NCI-H510A (cell line): Measurements from ENCODE around the gene HOXB3.
A peak's percentile ranks its signal among the peaks of the same experiment; 100 is the strongest.

Experiments used
- DNase-seq: peaks from one replicate; lab custom pipeline; 2025; lab: John Stamatoyannopoulos, UW

HOXB3 gene

DNA sequence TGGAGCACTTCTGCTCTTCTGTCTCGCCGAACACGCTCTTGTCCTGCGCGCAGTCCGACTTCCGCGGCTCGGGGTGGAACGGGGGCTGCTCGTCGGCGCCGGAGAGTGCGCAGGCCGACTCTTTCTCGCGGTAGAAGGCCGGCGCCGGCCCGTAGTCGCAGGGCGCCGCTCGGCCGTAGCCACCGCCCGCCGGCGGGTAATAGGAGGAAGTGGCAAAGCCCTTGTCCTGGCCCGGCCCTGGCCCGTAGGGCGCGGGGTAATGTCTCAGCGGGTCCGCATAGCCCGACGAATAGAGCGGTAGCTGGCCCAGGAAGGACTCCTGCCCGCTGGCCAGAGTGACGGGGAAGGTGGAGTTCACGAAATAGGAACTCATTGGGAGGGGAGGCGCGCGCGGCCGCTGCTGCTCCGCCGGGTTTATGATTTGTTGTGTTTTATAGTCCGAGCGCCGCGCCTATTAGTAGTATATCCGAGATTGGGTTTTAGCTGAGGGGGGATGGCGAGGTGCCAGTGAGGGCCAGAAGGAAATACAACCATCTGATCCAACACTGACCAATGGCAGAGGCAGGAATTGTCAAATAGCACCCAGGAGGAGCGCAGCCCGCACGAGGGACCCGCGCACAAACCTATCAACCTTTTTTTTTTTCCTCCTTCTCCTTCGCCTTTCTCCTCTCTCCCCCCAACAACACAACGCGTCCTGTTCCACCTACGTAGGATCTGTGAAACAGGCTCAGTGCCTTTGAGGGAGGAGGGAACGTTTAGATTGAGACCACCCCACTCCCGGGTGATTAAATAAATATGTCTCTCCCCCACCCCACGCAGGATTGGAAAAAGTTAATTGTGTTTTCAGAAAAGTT is 8.0 kb upstream of the HOXB3 start:
- DNase-seq = peak; percentile 70

DNA sequence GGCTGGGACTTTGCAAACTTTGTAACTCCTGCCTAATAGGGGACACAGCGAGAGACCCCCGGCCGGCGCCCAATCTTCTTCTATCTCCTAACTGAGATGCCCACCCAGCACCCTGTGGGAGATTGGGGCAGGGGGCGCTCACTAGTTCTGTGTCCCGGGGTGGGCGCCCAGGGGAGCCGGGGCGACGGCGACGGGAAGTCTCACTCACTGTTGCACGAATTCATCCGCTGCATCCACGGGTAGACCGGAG is 7.4 kb upstream of the HOXB3 start:
- no peak for DNase-seq

DNA sequence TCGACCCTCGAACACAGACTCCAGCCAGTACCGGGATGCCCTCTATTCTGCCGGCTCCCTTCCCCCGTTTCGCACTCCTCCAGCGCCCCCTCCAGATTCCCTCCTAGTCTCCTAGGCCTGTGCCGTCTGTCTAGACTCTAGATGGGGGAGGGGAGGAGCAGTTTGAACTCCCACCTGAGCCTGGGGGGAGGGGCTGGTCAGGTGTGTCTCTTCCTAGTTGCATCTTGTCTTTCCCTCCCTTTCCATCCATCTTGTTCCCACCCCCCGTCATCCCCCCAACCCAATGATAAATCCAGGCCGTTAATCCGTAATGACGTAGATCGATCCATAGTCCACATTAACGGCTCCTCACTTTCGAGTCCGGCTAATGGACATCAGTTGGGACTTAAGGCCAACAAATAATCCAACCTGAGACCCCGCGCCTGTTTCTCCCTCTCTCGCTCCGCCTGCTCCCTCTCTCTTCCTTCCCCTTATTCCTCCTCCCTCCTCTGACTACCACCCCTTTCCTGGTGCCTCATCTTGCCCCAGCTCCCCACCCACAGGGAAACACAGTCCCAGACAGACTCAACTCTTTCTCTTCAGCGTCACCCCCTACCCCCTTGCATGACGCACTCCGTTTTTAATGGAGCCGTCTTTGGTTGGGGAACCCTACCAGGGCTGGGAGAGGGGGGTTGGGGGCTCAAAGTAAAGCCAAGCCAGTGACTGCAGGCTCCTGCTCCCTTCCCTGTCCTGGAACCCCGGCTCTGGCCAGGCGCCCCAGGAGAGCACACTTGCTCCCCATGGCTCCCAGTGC is 6.9 kb upstream of the HOXB3 start:
- DNase-seq = no peak

DNA sequence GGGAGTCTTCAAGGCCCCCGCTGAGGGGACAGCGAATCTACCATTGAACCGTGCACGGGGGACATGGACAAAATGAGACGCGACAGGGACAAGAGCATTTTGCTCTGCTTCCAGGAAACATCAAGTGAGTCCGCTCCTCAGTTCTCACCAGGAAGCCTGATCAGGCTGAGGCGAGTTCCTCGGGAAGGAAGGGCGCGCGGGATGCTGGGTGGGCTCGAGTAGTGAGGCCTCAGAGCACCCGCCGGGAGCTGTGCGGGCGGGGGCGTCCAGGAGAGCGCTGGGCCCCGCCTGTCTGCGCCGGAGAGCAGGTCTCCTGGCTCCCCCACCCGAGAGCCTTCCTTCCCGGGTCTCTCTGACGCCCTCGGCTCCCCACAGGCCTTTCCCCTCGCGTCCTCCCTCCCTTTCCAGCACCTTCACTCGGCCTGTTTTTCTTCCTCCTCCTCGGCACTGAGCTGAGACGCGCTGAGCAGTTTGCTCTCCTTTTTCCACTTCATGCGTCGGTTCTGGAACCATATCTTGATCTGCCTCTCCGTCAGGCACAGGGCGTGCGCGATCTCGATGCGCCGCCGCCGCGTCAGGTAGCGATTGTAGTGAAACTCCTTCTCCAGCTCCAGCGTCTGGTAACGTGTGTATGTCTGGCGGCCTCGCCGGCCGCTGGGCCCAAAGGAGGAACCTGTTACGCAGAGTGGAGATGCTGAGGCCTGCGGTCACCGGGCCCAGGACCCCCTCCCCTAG is 6.1 kb upstream of the HOXB3 start:
- DNase-seq = no peak

DNA sequence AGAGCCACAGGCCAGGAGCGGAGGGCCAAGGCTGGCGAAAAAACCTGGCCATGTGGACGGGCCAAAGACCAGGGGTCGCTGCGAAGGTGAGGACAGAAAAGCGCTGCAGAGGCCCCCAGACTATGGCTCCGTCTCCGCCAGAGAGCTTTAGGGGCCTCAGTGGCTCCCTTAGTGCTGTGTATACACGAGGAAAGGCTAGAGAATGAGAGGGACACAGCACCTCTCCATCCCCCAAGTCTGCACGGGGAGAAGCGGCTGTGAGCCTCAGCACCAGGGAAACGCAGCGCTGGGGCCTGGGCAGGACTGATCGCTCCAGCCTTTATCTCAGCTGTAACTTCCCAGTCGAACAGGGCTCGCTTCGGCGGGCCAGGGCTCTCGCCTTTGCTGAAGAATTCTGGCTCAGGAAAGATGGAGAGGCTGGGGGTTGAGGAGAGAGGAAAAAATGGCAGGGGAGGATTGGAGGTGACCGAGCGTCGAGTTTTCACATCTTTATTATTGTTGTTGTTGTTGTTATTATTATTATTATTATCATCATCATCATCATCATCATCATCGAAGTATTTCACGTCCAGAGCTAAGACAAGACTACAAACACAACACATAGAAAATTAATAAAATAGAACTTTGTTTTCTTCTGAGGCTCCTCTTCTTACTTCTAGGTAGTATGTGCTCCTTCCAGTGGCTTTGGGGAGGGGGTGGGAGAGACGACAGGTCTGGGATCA is 5.4 kb upstream of the HOXB3 start:
- DNase-seq = no peak

DNA sequence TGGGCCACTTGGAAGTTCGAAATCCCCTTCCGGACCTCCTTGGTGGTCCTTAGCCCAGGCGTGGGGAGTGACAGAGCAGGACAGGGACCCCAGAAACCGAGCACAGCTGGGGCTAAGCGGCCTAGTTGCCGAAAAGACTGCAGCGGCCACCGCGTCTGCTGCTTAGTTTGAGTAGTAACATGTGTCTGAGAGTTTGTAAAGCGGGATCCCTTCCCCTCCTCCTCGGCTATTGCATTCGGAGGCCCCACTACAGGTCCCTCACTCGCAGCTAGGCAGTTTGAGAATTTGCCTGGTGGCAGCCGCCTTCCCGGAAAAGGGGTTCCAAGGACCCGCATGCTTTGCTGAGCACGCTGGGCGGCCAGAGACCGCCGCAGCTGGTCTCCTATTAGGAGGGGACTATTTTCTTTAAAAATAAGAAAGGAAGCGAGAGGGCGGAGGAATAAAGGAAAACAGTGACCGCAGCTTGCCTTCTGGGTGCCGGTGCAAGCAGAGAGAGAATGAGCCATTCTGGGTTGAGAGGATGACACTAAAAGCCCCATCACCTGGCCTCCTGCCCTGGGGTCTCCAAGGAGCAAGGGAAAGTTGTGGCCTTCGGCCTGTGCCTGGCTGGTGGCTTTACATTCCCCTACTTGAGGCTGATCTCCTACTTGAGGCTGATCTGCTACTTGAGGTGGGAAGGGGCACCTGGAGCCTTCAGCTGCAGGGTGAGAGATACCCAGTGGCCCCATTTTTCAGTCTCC is 4.7 kb upstream of the HOXB3 start:
- DNase-seq = no peak

DNA sequence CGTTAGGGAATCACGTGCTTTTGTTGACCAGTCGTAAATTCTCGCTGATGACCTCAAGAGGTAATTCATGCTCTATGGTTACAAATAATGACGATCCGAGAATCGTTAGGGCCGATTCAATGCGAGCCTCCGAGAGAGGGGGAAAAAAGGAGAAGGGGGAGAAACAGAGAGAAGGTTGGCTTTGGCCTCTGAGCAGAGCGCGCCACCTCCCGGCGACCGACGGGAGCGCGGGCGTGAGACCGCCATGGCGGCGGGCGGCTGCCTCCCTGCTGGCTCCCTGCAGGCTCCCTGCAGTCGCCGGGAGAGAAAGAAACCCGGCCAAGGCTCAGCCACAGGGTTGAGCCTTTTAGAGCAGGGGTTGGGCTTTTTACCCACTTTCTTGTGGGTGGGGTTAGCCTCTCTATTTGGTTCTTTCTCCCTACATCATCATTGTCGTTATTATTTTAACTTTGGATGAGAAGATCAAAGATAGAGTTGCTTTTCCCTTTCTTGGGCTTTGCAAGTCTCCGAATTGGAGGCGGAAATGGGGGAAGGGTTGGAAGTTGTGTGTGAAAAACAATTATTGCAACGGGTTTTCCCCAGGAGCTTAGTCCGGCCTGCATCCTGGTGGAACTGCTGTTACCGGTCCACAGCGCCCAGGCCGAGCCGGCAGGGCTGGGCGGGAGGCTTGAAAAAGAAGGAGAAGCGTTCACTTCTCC is 3.9 kb upstream of the HOXB3 start:
- peak; percentile 90 for DNase-seq

DNA sequence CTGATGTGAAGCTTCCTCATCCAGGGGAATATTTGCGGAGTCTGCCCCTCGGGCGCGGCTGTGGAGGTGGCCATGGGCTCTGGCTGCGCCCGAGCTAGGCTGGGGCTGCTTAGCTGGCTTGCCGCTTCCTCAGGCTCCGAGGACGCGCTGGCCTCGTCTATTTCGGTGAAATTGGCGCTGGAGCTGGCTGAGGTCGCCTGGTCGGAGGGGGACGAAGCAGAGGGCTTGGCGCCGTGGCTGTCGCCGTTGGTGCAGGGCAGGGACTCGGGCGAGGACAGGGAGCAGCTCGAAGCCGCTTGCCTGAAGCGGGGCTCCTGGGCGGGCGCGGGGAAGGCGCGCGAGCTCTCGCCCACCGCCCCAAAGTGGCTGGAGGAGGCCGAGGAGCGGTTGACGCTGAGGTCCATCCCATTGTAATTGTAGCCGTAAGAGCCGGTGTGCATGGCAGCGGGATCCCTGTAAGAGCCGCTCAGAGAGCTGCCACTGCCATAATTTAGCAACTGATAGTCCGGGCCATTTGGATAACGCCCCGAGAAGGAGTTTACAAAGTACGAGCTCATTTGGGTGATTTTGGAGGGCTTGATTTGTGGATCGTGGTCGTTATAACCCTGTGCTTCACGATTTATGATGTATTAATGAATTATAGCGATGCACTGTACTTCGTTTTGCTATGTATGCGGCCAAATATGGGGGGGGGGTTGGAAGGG is 3.2 kb upstream of the HOXB3 start, which contains the start of gene HOXB5:
TSS of gene HOXB5 (minus strand) at position 654 of the 704 bp plus-strand sequence. CDS start at position 557, 97 bp downstream.
- peak; percentile 57 for DNase-seq

DNA sequence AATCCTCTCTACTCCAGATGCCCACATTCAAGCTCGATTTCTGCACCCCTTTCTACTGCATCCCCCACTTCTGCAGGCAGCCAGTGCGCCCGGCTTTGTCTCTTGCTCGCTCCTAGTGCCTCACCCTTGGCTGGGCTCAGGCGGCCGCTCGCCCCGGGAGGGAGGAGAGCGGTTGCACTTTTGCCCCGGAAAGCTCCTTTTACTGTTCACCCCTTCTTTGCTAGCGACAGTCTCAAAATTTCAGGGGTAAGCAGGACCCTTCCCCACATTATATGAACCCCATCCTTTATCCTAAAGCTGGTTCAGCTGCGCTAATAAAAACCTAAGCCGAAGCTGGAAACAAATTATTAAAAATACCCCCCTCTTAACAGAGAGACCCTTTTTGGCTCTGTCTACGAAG is 2.5 kb upstream of the HOXB3 start:
- DNase-seq = no peak

DNA sequence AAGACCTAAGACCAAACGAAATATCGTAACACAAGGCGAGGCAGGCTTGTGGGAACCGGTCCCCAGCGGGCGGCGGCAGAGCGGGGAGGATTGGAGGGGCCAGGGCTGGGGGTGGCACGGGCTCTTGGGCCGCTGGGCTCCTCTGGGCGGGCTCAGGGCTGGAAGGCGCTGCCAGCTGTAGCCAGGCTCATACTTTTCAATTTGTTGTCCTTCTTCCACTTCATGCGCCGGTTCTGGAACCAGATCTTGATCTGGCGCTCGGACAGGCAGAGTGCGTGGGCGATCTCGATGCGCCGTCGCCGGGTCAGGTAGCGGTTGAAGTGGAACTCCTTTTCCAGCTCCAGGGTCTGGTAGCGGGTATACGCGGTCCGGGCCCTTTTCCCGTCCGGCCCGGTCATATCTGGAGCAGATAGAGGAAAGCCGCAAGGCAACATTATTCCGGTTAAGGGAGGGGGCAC is 2.0 kb upstream of the HOXB3 start:
- DNase-seq = no peak

DNA sequence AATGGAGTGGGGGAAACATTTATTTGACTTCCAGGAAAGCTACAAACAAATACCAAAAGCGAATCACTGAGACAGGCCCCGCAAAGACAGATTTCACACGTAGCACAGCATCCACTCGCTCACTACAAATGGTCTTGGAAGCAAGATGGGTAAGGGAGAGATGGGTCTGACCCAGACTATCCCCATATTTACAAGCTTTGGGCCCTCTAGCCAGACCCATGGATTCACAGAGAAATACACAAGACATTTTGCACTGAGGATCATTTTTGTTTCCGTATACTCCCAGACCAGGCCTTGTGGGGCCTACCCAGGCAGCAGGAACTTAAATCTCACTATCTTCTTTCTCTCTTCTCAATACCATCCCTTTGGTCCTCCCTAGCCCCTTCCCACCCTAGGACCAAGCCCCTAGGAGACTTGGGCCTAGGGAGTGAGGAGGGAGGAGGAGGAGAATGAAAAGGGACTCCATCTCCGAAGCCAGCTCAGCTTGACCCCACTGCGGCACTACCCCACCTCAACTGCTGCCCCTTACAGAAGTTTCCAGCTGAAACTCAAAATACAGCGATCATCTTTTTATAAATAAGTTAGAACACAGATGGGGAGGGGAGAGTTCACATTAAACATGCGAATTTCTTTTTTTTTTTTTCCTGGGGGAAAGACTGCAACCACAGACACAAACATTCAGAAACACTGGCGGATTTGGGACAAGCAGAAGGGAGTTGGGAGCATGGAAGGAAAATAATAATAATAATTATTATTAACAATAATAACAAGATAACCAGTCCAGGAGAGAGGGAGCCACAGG is 1.4 kb upstream of the HOXB3 start:
- DNase-seq = no peak

DNA sequence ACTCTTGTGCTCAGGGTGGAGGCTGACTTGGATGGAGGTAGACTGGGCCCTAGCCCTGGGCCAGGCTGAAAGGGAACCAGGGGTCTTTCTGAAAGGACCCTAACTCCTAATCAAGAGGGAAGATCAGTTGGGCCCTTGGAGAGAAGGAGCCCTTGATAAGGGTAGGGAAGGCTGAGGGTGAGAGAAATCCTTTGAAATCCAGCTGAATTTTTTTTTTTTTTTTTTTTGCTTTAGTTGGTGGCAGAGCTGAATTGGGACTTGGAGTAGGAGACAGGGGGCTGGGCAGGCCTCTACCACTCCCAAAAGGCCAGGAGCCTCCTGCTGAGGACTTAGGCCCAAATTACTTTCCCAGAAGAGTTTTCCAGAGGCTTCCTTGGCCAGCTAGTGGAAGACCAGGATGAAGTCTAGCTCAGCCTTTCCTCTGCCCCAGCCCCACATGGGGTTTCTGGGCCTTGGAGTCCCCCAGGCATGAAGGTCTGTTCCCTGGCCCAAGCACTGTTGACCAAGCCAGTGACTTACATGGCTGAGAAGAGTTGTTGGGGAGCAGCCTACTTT is 643 bp upstream of the HOXB3 start:
- no peak for DNase-seq

DNA sequence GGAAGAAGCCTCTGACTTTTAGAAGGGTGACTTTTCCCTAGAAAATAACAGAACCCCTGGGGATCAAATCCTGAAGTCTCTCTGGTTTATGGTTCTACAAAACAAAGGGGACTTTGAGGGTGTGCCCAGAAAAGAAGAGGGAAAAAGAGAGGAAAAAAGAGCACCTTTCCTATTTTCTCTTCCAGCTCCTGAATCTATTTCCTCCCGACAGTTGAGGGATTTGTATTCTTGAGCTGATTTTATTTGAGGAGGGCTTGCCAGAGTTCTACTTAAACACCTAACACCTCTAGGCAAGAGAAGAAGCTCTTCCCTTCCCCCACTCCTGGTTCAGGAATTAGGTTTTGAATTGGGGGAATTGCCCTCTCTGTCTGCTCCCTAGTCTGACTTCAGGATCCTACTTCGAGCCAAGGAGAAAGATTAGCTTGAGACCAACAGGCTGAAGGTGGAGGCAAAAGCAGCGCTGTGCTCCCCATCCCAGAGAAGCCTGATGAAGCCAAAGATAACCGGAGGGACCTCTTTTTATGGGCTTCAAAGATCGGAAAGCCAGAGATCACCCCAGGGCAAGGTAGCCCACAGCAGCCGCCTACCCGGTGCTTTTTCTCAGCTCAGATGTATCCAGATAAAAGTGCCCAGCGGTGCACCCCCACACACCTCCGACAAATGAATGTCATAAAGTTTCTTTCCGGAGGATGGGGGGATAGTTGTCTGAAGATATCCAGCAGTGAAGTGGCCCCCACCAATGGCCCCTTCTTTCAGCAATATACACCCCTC is 796 bp downstream of the HOXB3 start:
- DNase-seq = no peak

DNA sequence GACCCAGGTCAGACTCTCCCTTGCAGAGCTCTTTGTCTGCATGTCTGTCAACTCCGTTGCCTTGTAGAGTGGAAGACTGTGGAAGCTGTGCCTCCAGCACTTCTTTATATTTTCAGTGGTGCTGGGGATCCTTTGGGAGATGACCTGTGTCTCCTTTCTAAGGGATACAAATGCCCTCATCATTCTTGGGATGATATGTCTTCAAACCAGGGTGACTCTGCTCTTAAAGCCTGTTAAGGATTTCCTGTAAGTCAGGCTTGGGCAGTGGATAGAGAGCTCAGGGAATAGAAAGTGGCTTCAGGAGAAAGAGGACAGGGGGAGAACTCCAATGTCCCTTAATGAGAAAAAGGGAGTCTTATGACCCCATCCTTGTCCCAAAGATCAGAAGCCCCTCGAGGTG is 1.5 kb downstream of the HOXB3 start:
- DNase-seq = no peak

DNA sequence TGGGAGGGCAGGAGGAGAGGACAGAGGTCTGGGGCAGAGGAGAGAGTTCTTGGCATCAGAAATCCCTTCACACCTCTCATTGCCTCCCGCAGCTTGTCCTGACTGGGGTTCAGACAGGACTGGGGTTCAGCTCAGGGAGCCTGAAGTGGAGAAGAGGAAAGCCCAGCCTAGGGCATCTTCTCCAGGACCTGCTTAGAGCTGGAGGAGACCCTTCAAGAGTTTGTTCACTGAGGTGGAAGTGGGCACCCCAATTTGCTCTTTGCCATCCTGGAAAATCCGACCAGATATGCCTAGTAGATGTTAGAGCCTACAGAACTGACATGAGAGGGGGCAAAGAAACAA is 2.0 kb downstream of the HOXB3 start:
- DNase-seq = no peak

DNA sequence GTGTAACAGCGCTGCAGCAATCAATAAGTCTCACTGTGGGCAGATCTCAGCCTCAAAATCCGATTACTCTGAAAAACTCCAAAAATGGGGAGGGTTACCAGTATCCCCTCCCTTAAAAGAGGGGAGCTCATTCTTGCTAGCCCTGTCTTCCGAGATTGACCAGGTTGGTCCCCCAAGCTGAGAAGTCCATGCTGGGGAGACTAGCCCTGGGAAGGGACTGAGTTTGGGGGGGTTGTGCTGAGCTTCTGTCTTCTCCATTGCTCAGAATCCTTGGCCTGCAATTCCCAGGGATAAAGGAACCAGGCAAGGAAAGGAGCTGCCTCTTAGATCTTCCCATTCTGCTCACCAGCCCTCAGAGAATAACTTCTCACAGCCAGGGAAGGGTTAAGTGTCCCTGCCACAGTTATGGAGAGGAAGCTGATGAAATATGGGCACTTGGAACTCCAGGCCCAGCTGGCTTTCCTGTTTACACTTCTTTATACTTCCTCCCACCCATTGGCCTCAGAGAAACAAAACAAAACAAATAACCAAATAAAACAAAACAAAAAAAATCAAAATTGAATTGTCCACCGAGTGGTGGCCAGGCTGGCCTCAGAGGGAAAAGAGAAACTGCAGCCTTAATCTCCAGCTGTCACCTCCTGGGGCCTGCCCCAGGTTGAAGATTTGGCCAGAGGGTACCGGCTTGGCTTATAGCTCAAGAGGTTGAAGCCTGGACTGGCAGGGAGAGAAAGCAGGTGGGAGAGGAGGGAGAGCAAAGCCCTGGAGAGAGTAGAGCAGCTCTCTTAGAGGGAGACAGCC is 2.6 kb downstream of the HOXB3 start:
- peak; percentile 74 for DNase-seq
